Stimulated activated CD4-positive, alpha-beta T cell treated with anti-CD3 and anti-CD28 coated beads, Interleukin-15, amount 100 ng/mL, for 24 hours (primary cell): ENCODE results near the gene CDH9.
"Not testable (repeated sequence)": the region's sequence is repeated elsewhere in the genome, so short reads cannot be mapped to it uniquely, and the experiment has no call there.

Experiments
- DNase-seq: peaks from one replicate; pipeline ENCODE4 v3.0.0-alpha.2; 2020

CDH9 gene

DNA sequence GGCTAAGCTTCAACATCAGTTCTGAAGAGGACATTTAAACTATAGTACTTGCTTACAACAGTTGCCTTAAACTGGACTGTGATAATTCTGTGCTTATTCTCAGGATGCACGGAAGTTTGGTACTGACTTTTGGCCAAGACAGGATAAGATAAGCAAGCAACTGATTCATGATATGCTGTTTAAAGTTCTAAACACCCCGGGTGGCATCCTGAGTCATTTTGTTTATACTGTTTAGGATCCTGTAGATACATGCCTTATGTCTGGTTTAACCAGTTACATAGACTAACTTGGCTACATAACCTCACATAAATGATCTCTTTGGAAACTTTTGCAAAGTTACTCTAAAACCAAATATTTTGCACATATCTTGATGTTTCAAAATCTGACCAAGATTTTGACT lies 95.9 kb downstream of the CDH9 start:
- no peak for DNase-seq

DNA sequence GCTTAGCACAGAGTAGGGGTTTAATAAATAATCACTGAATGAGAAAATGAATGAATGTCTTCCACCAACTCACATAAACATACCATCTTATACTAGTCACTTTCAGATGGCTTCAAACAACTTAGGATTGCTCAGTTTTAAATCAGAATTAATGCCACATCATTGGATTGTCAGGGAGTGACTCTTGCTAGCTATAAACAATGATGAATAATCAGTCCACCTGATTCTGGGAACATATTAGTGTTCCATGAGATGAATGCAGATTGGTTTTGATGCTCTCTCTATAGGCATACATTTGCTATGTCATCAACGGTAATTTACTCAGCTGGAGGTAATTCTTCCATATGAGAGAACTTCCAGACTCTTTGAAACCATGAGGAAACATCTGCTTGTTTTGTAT lies 97.4 kb downstream of the CDH9 start:
- DNase-seq: no peak

DNA sequence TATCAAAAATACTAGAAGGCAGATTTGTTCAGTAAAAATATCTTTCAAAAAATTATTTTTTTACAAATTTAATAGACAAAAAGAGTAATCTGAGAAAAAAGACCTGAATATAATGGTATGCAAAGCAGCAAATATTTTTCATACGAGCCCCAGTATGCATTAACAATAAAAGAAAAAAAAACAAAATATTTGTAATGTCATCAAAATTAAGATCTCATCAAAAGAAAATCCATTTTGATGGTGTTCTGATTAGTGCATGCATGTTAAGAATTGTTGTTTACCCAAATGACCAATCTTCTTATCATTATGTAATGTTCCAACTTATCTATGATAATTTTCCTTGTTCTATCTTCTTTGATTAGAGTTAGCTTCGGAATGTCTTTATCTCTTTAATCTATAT lies 106.1 kb downstream of the CDH9 start:
- DNase-seq: no peak

DNA sequence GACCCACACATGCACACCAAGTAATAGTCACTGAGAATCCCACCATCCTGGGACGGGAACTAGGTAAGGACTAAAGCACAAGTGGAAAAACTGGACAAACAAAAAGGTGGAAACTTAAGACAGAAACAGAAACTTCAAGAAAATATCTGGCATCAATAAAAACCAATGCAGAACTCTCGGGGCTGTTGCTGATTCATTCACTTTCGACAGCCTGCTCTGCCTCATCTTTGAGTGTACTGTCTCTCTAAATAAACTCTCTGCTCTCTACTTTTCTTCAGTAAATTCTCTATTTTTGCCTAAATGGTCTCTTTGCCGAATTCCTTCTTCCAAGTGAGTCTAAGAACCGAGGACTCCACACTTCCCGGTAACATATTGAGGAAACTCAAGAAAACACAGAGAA lies 116.9 kb downstream of the CDH9 start:
- no peak for DNase-seq

DNA sequence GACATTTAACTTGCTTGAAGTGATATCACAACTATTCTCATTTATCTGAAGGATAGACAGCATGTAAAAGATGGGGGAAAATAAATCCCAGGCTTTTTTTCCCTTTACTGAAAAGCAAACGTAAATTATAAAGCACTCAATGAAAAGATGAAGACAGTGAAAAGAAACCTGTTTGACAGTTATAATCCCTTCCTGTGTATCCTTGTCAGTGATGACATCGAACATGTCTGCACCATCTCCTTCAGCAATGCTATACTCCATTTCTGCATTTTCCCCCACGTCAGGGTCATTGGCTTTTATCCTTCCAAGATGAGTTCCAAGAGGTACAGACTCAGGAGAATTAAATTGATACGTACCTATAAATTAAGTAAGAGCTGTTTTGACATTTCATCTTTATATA lies 134.9 kb downstream of the CDH9 start:
- no peak for DNase-seq

DNA sequence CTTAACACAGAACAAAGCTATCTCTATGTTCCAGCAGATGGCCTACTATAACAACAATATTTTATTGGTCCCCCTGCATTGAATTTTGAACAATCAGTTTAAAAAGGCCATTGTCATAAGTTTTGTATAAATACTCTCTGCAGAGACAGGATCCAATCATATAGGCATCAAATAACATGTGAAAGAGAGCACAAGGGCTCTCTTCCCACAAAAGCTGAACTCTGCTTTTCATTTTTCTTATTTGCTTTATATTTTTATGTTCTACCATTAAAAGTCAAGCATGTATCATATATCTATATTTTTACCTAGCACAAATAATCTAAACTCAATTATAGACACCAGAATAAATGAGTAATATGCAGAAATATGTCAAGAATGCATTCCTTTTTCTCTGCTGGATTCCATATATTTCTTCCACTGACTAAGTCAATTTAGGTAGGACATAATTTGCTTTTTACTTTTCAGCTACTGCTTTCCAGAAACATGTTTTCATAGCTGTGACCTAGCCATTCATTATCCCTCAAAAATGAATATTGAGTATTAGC lies 143.6 kb downstream of the CDH9 start:
- DNase-seq: no peak

DNA sequence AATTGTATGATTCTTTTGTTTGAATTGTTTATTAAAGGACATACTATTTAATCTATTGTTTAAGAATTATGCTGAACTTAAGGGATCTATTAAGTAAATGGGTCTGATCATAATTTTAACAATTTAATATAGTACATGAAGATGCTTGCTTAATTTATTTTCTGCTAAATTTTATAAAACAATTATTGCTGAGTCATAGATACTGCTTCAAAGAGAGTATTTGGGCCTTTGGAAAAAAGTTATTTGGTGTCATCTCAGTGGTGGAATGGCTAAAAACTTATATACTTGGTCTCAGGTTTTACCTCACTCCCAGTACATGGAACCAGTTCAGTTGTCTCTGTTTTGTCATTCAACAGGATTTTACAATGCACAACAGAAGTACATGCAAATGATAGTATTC lies 145.3 kb downstream of the CDH9 start:
- DNase-seq: no peak

DNA sequence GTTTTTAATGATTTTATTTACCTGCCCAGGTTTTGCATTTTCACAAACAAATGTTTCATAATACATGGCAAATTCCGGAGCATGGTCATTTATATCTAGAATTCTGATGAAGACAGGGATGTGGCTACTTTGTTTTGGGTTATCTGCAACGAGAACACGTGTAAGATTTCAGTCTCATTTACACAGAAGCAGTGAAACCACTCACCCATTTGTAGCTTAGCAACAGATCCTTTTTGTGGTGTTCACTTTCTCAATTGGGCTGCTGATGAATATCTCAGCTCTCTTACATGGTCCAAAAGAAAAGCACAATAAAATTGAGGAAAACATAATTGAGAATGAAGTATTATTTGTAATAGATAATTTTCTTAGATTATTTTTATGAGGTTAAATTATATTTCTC lies 148.6 kb downstream of the CDH9 start:
- DNase-seq: no peak

DNA sequence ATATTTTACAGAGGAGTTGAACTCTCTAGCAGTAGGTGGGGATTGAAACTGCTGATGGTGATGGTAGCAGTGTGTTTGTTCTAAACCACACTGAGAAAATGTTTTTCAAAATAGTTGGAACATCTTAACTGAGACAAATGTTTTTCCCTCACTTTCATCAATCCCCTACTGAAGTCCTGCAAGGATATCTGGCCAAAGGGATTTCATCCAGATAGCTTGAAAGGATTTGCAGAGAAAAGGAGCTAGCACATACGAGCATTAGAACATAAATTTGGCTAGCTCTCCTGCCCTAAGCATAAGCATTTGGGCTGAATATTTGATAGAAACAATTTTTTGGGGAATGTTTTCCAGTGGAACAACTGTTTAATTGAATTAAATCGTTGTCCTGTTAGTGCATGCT lies 153.9 kb downstream of the CDH9 start:
- DNase-seq: no peak

DNA sequence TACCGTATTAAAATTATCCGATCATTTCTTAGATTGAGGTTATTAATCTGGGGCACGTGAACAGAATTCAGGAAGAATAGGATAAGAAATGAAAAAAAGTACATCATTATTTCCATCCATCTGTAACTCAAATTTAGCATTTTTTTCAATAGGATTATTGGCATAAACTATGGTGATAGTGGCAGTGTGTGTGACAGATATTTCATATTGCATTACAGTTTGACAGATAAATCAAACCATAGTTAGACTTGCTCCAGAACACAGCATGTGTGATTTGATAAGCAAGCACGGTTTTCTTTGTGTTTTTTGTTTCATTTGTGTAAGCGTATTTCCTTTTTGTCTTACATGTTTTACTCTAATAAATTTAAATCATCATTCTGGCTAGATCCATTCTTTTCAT lies 155.0 kb downstream of the CDH9 start:
- DNase-seq: no peak

DNA sequence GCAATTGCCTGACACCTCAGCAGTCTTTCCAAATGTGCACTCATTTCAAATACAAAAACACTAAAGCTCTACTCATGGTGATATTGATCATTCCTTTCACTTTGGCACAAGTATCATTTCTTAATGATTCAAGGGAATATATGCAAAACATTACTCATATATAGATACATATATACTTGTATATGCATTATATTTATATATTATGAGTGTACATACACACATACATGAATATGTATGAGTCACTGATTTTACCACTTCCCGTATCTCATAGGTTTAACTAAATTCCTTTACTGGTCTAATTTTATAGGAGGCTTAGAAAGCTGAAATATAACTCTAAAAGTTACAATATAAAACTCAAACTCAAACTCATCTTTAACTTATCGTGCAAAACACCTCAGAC lies 156.5 kb downstream of the CDH9 start:
- no peak for DNase-seq

DNA sequence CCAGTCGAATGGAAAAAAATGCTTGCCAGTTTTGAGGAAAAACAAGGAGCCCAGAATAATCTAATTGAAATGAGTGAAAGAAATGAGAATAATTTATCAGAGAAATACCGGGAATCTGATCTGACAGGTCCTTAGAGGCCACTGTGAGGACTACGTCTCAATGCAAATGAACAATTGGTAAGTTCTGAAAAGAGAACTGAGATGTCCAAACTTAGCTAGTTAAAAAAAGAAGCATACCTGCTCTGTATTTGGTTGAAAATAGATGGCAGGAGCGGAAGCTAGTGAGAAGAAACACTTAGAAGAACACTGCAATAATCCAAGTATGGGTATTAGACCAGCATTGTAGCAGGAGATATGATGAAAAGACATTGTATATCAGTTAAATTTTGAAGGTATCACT lies 161.2 kb downstream of the CDH9 start:
- DNase-seq: no peak

DNA sequence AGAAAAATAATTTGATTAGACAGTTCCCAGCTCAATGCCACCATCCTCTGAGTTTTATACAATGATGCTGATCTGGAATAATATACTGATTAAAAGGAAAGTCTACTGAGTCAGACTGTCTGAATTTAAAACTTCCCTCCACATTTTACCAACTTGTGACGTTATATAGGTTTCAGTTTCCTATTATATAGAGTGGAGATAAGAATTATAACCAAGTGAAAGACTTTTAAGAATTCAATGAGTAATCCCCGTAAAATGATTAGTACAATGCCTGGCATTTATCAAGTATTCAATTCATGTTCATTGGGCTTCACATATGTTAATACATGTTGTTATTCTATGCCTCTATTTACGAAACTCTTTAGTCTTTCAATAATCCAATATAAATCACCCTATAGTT lies 166.0 kb downstream of the CDH9 start:
- no peak for DNase-seq

DNA sequence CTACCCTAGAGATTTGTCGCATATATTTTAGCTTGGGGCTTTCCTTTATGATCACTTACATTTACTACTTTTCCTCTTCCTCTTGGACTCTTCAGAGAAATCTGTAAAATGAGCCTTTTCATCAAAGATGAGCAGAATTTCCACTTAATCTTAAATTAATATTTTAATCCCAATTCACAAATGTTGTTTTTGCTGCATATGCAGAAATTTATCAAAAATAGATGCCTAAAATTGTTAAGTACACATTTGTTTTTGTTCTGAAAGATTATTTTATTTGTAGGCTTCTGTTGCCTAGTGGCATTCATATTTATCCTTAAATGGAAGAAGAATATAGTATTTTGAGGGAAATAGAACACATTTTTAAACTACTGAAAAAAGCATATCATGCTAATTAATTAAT lies 168.6 kb downstream of the CDH9 start:
- no peak for DNase-seq

DNA sequence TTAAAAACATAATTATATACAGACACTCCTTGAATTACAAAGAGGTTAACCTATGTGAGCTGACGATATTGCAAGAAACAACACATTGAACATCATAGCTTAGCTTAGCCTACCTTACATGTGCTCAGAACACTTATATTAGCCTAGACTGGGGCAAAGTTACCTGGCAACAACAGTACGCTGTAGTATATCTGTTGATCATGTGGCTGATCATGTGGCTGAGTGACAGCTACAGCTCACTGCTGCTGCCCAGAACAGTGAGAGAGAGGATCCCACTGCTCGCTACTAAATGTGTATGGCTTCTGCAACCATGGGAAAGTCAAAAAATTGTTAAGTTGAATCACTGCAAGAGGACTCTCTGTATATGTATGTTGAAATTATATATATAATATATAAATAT lies 169.9 kb downstream of the CDH9 start:
- no peak for DNase-seq

DNA sequence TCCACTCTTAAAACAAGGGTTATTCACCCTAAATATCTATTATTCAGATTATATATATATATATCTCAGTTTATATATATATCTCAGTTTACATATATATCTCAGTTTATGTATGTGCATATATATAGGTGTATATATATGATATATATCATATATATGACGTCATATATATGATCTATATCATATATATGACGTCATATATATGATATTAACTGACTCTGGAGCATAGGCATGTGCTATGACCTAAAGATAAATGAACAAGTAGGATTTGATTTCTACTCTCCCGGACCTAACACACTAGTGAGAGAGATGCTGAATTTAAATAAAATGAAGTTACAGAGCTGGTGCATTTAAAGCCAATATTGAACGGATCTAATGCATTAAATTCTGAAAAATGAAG lies 174.3 kb downstream of the CDH9 start:
- no peak for DNase-seq

DNA sequence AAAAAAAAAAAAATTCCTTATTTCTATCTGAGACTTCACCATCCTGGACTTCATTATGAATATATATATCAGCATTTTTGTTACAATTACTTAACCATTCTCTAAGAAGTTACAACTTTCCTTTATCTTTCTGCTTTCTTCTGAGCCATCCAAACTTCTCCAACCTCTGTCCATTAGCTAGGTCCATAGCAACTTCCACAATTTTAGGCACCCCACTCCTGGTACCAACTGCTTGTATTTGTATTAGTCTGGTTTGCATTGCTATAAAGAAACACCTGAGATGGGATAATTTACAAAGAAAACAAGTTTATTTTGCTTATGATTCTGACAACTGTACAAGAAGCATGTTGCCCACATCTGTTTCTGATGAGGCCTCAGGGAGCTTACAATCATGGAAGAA lies 182.1 kb downstream of the CDH9 start:
- DNase-seq: no peak

DNA sequence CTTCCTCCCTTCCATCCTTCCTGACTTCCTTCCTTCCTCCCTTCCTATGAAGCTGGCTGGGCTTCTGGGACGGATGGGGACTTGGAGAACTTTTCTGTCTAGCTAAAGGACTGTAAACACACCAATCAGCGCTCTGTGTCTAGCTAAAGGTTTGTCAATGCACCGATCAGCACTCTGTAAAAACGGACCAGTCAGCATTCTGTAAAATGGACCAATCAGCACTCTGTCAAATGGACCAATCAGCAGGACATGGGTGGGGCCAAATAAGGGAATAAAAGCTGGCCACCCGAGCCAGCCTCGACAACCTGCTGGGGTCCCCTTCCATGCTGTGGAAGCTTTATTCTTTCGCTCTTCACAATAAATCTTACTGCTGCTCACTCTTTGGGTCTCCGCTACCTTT lies 185.9 kb downstream of the CDH9 start:
- not testable (repeated sequence) for DNase-seq

DNA sequence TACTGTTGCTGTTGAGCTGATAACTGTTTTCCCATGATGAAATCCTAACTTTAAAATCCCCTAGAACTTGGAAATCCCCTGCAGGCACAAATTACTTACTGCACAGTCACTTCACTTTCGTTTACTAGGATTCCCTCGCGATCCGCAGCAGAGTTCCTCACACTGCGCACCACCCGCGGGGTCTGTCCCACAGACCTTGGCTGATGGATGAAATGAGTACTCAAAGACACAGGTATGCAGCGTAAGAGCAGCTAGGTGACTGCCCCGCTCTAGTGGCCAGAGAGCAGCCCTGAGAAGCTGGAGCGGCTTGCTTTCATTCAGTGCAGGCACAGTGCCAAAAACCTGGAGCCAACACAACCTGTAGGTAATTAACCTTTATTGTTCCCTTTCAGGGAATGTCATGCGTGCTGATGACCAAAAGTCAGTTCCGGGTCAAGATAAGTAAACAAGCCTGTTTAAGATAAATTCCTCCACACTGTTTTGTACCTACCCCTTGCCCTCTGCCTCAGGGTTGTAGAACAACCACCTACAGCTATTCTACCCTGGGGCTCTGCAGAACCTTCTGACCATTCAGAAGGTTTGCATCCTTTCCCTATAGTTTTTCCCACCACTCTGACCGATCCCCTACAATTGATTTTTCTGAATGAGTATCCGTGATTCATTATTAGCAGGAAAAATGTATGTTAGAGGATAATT lies 191.2 kb downstream of the CDH9 start:
- DNase-seq: no peak

DNA sequence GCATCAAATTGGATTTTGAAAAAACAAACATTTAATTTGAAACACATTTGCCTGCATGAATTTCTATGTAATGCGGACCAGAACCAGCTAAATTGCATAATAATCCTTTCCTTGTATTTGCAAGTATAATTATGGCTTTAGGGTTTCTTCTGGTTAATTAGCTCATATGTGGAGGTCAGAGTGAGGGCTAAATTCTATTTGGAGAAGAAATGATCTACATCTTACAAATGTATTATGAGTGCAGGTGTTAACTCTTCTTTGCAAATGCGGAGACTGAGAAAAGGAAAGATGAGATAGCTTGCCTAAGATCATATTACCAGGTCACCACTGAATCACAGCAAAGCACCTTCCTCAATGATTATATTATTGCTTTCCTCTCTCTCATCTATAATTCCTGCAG lies 194.7 kb downstream of the CDH9 start:
- no peak for DNase-seq

DNA sequence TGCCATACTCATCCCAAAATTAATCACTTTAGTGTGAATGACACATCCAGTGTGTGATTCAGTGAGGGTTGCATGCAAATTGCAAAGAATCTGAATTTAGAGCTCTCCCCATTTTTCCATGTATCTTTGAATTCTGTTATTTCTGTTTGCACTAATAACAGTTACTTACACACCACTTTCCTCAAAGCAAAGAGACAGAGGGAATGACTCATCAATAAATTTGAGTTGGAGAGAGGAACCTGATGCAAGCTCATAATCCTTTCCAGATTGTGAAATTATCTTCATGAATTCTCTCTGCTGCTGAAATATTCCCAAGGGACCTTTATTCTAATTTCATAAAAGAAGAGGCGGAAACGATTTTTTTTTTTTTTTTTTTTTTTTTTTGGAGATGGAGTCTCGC lies 204.8 kb downstream of the CDH9 start:
- no peak for DNase-seq
